Panc1 (cell line): ENCODE results near the gene STRADA. TPM values are rescaled to one million over a fixed set of nuclear protein-coding genes. Genes with fewer than 3 reads are reported as not detected.
A peak's percentile ranks its signal among the peaks of the same experiment; 100 is the strongest.

Experiments
- ATAC-seq: fragments of 200-7000 bp; cut with Tn5 transposase; 2 replicates; pipeline ENCODE4 v1.9.1; 2020; ENCODE audit warnings: mild to moderate bottlenecking, moderate library complexity
- BruUV-seq: library from RNA; stranded (reverse); fragments of 400-500 nt; replicated peaks from 2 replicates; lab custom pipeline; 2021; lab: Mats Ljungman, UMichigan
- CTCF ChIA-PET: fragments of 300-600 bp; sonication (Branson Sonifier 250); formaldehyde crosslinking; loops from one replicate; lab custom pipeline; 2022; ENCODE audit warnings: antibody characterized with exemption; lab: Charles Lee
- POLR2A ChIA-PET: fragments of 300-600 bp; sonication (Branson Sonifier 250); formaldehyde crosslinking; loops from one replicate; lab custom pipeline; 2022; ENCODE audit warnings: antibody characterized with exemption; lab: Charles Lee
- DNase-seq: peaks from one replicate; pipeline ENCODE4 v3.0.0-alpha.2; 2010; ENCODE audit warnings: low read depth, low spot score
- H3K27ac ChIP-seq: 2 replicates; pipeline ENCODE4 v1.5.1; 2011; ENCODE audit warnings: mild to moderate bottlenecking, low read length, inconsistent platforms
- H3K27me3 ChIP-seq: fragments of 200-500 bp; sonication (Bioruptor generic); 2 replicates; pipeline ENCODE4 v1.6.0; 2014; ENCODE audit warnings: low read length, inconsistent platforms; ENCODE audit not compliant: control insufficient read depth, insufficient read depth
- H3K36me3 ChIP-seq: fragments of 200-500 bp; sonication (Bioruptor generic); 2 replicates; pipeline ENCODE4 v1.5.1; 2014; ENCODE audit warnings: inconsistent platforms, mild to moderate bottlenecking, low read length, moderate library complexity; ENCODE audit not compliant: control insufficient read depth, insufficient read depth
- H3K4me1 ChIP-seq: 2 replicates; pipeline ENCODE4 v1.5.1; 2011; ENCODE audit warnings: inconsistent platforms, mild to moderate bottlenecking, low read length, moderate library complexity; ENCODE audit not compliant: control insufficient read depth, insufficient read depth
- H3K4me3 ChIP-seq, 2 experiments: 2 replicates each; pipeline ENCODE4 v1.5.1; 2011 to 2012; ENCODE audit warnings: low read depth in 2 of 2, low read length in 2 of 2, mild to moderate bottlenecking in 2 of 2, inconsistent platforms in 1 of 2, moderate library complexity in 1 of 2
- H3K9me3 ChIP-seq: fragments of 200-500 bp; sonication (Bioruptor generic); 2 replicates; pipeline ENCODE4 v1.5.1; 2014; ENCODE audit warnings: low read depth, mild to moderate bottlenecking, inconsistent platforms, low read length, moderate library complexity; ENCODE audit not compliant: control insufficient read depth, insufficient read depth
- POLR2AphosphoS5 ChIP-seq: IDR thresholded peaks from 2 replicates; pipeline ENCODE4 v1.6.1; 2012; ENCODE audit warnings: mild to moderate bottlenecking, low read depth, low read length, moderate library complexity
- SIN3A ChIP-seq: IDR thresholded peaks from 2 replicates; pipeline ENCODE4 v1.6.1; 2012; ENCODE audit warnings: low read depth, mild to moderate bottlenecking, low read length, moderate library complexity, borderline replicate concordance; ENCODE audit not compliant: insufficient read depth
- TCF7L2 ChIP-seq: IDR thresholded peaks from 2 replicates; pipeline ENCODE4 v1.6.1; 2011; ENCODE audit warnings: mild to moderate bottlenecking, low read depth, low read length, inconsistent platforms
- in situ Hi-C: cut with HindIII; loops from 2 replicates; pipeline ENCODE4 v1.10.0; 2016; ENCODE audit warnings: low sequenced_read_pairs, low pct_unique_long_range_greater_than_20kb
- intact Hi-C: fragments of 100-400 bp; cut with micrococcal nuclease; formaldehyde crosslinking; loops from one replicate; pipeline ENCODE4 v1.10.0; 2022; ENCODE audit not compliant: unreplicated experiment
- total RNA-seq: library from RNA; stranded (reverse); gene quantifications from one replicate; pipeline ENCODE4 v1.2.1, GENCODE V29; 2021; ENCODE audit not compliant: unreplicated experiment
- TF ChIP-seq, protein P1 (sequence below): fragments of 450-650 bp; IDR thresholded peaks from 2 replicates; pipeline ENCODE4 v1.5.1; 2017; ENCODE audit warnings: mild to moderate bottlenecking
- TF ChIP-seq, protein P2 (sequence below), 2 experiments: IDR thresholded peaks; 2 replicates each; pipeline ENCODE4 v1.6.1; 2011 to 2012; ENCODE audit warnings: low read depth in 2 of 2, control low read depth in 1 of 2, low read length in 1 of 2, mild to moderate bottlenecking in 1 of 2, moderate library complexity in 1 of 2; ENCODE audit not compliant: insufficient read depth in 1 of 2

STRADA gene
- total RNA-seq, 1 experiment from 2014 or later: 26.0 TPM

GRCh38 chr17:63680700-63681099 lies 60.9 kb downstream of the STRADA start:
- ATAC-seq: no peak

DNA sequence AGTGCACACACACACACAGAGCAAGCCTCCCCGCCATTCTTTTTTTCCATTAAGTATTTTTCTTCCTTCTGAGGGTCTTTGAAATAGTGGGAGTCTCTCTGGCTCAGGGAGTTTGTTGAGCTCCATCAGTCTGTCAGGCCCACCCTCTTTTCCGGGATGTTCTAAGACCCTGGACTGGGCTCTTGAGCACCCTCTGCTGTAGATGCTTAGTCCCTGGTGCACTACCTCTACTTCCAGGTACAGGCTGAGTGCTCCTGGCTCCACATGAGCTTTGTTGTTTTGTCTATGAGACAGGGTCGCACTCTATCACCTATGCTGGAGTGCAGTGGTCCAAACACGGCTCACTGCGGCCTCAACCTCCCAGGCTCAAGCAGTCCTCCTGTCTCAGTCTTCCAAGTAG lies 62.4 kb downstream of the STRADA start:
- TF ChIP-seq SIN3A: no peak
- TF ChIP-seq, protein P1, sequence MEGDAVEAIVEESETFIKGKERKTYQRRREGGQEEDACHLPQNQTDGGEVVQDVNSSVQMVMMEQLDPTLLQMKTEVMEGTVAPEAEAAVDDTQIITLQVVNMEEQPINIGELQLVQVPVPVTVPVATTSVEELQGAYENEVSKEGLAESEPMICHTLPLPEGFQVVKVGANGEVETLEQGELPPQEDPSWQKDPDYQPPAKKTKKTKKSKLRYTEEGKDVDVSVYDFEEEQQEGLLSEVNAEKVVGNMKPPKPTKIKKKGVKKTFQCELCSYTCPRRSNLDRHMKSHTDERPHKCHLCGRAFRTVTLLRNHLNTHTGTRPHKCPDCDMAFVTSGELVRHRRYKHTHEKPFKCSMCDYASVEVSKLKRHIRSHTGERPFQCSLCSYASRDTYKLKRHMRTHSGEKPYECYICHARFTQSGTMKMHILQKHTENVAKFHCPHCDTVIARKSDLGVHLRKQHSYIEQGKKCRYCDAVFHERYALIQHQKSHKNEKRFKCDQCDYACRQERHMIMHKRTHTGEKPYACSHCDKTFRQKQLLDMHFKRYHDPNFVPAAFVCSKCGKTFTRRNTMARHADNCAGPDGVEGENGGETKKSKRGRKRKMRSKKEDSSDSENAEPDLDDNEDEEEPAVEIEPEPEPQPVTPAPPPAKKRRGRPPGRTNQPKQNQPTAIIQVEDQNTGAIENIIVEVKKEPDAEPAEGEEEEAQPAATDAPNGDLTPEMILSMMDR: 0 out of 2 replicates have a peak, but pooled peaks have one; percentile 15
- Histone ChIP-seq H3K36me3 (no peaks in the 10 kb centered on the region; the same call in 1 of the 2 replicates), H3K4me1 (peaks cover 10% of the 10 kb centered on the region), H3K4me3 (no peak overlapping the region), H3K27ac (no peak overlapping the region), H3K9me3 (no peaks in the 10 kb centered on the region), H3K27me3 (no peaks in the 10 kb centered on the region)
- no TSS peak for BruUV-seq
- intact Hi-C loops: no loop called here
- in situ Hi-C loops: no loop called here
- POLR2A ChIA-PET: no interaction called here
- no peak for DNase-seq
- CTCF ChIA-PET: no interaction called here
- ATAC-seq: no peak

More at GRCh38 chr17:63680700-63681099, 60.9 kb downstream of the STRADA start:
- CTCF ChIA-PET: no interaction called here
- no peak for TF ChIP-seq TCF7L2
- TF ChIP-seq POLR2AphosphoS5: no peak
- no peak for TF ChIP-seq SIN3A
- TF ChIP-seq, protein P2, sequence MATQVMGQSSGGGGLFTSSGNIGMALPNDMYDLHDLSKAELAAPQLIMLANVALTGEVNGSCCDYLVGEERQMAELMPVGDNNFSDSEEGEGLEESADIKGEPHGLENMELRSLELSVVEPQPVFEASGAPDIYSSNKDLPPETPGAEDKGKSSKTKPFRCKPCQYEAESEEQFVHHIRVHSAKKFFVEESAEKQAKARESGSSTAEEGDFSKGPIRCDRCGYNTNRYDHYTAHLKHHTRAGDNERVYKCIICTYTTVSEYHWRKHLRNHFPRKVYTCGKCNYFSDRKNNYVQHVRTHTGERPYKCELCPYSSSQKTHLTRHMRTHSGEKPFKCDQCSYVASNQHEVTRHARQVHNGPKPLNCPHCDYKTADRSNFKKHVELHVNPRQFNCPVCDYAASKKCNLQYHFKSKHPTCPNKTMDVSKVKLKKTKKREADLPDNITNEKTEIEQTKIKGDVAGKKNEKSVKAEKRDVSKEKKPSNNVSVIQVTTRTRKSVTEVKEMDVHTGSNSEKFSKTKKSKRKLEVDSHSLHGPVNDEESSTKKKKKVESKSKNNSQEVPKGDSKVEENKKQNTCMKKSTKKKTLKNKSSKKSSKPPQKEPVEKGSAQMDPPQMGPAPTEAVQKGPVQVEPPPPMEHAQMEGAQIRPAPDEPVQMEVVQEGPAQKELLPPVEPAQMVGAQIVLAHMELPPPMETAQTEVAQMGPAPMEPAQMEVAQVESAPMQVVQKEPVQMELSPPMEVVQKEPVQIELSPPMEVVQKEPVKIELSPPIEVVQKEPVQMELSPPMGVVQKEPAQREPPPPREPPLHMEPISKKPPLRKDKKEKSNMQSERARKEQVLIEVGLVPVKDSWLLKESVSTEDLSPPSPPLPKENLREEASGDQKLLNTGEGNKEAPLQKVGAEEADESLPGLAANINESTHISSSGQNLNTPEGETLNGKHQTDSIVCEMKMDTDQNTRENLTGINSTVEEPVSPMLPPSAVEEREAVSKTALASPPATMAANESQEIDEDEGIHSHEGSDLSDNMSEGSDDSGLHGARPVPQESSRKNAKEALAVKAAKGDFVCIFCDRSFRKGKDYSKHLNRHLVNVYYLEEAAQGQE (IDR thresholded peaks at IDR 0.05; ENCODE audit: insufficient read depth in 1 of 2, low read depth in 2 of 2, low read length in 1 of 2): no peak
- Histone ChIP-seq H3K4me3 (no peak overlapping the region), H3K27me3 (no peaks in the 10 kb centered on the region), H3K9me3 (no peaks in the 10 kb centered on the region), H3K36me3 (no peaks in the 10 kb centered on the region; the same call in 1 of the 2 replicates), H3K27ac (no peak overlapping the region), H3K4me1 (peaks cover 4% of the 10 kb centered on the region)
- no peak for DNase-seq
- BruUV-seq: no TSS peak
- POLR2A ChIA-PET: no interaction called here
- in situ Hi-C loops: no loop called here
- intact Hi-C loops: no loop called here

DNA sequence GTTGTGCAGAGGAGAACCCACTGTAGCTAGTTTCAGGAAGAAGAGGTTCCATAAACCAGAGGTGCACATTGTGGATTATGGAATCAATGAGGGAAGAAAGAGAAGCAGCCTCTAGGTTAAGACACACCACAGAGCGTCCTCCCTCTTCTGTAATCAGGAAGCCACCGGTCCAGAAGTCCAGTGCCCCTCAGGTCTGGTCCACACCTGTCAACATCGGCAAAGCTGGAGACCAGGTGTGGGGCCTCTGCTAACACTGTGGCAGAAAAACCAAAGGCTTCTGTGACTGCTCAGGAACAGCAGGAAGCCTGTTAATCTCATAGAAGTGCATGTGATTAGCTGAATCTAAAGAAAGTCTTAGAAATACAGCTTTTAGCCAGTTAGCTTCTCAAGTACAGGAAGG lies 65.0 kb downstream of the STRADA start:
- TF ChIP-seq, protein P2 (IDR thresholded peaks at IDR 0.05; ENCODE audit: insufficient read depth in 1 of 2, low read depth in 2 of 2, low read length in 1 of 2): no peak
- TF ChIP-seq, protein P1: no peak
- no peak for TF ChIP-seq POLR2AphosphoS5
- TF ChIP-seq TCF7L2: no peak
- TF ChIP-seq SIN3A: no peak
- Histone ChIP-seq H3K27ac (no peak overlapping the region), H3K4me1 (peaks cover 10% of the 10 kb centered on the region), H3K27me3 (no peaks in the 10 kb centered on the region), H3K9me3 (no peaks in the 10 kb centered on the region), H3K36me3 (no peaks in the 10 kb centered on the region), H3K4me3 (no peak overlapping the region)
- ChIA-PET CTCF (no interaction called here), POLR2A (no interaction called here)
- no TSS peak for BruUV-seq
- ATAC-seq: no peak
- no peak for DNase-seq
- in situ Hi-C loops (no loop called here), intact Hi-C loops (no loop called here)
